IPS DF 6.9 (cell line): ENCODE measurements around the gene CADM1.

Experiments used
- DNase-seq: peaks from one replicate; pipeline ENCODE4 v3.0.0-alpha.2; 2013; ENCODE audit warnings: low read depth, low spot score
- H3K27ac ChIP-seq: one replicate; pipeline ENCODE4 v1.5.1; 2013; ENCODE audit warnings: low read length, control low read depth
- H3K27me3 ChIP-seq: 2 replicates; pipeline ENCODE4 v1.6.1; 2013; ENCODE audit warnings: mild to moderate bottlenecking, low read length; ENCODE audit not compliant: control insufficient read depth, insufficient read depth
- H3K36me3 ChIP-seq: 2 replicates; pipeline ENCODE4 v1.6.1; 2013; ENCODE audit warnings: low read length; ENCODE audit not compliant: control insufficient read depth, insufficient read depth
- H3K4me1 ChIP-seq: 2 replicates; pipeline ENCODE4 v1.6.1; 2013; ENCODE audit warnings: low read length; ENCODE audit not compliant: control insufficient read depth, insufficient read depth
- H3K4me3 ChIP-seq: 2 replicates; pipeline ENCODE4 v1.5.1; 2013; ENCODE audit warnings: mild to moderate bottlenecking, low read length
- H3K9me3 ChIP-seq: 2 replicates; pipeline ENCODE4 v1.6.1; 2013; ENCODE audit warnings: low read length, inconsistent platforms; ENCODE audit not compliant: control insufficient read depth, insufficient read depth
- WGBS: extraction: QIAGEN DNeasy Blood & Tissue Kit; methylation state at CpG from one replicate; pipeline ENCODE4 v1.1.7; 2013; ENCODE audit warnings: mixed read lengths, missing lambda C conversion rate; ENCODE audit not compliant: insufficient read length, insufficient coverage; 5-methylcytosine and 5-hydroxymethylcytosine counted together

The CADM1 gene

DNA sequence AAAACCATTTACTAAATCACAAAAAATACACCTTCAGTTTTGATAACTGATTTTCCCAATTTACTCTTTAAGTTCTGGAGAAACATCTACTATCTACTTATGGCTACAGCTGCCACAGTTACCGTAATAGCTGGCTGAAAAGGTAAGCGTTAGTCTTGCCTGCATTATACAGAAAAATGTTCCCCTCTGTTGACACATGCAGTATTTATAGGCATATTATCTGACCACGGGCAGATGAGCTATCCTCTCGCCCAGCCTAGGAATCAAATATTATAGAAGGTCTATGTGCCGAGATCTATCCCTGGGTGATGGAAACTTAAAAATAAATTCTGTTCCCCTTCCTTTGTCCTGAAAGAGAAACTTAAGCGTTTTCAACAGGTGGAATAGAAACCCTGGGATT lies 283.8 kb downstream of the CADM1 start:
- DNase-seq = no peak
- Histone ChIP-seq H3K36me3 (no peaks in the 10 kb centered on the region), H3K4me1 (peaks cover 3% of the 10 kb centered on the region; the same call in 1 of the 2 replicates), H3K27me3 (no peaks in the 10 kb centered on the region), H3K27ac (no peak overlapping the region), H3K9me3 (no peaks in the 10 kb centered on the region), H3K4me3 (no peak overlapping the region)
- no CpG with 5 or more reads among the region's 6 CpGs for WGBS

DNA sequence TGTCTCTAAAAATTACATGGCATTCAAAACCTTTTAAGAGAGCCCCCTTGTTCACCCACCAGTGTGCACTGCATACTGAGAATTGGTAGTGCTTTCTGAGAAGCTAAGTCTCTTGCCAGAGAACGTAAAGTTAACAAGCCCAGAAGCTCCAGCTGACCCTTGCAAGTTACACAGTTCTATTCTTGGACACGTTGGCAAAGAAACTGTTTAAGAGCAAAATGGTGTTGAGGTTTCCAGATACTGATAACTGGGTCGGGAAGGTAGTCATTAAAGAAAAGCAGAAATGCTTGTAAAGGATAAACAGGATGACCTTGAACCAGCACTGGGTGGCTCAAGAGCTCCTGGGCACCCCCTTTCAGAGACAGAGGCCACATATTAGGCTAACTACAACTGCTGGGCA lies 284.8 kb downstream of the CADM1 start:
- Histone ChIP-seq H3K4me1 (peaks cover 3% of the 10 kb centered on the region; the same call in 1 of the 2 replicates), H3K36me3 (no peaks in the 10 kb centered on the region), H3K27ac (no peak overlapping the region), H3K4me3 (no peak overlapping the region), H3K9me3 (no peaks in the 10 kb centered on the region), H3K27me3 (no peaks in the 10 kb centered on the region)
- DNase-seq = no peak
- WGBS = no CpG with 5 or more reads among the region's 3 CpGs

DNA sequence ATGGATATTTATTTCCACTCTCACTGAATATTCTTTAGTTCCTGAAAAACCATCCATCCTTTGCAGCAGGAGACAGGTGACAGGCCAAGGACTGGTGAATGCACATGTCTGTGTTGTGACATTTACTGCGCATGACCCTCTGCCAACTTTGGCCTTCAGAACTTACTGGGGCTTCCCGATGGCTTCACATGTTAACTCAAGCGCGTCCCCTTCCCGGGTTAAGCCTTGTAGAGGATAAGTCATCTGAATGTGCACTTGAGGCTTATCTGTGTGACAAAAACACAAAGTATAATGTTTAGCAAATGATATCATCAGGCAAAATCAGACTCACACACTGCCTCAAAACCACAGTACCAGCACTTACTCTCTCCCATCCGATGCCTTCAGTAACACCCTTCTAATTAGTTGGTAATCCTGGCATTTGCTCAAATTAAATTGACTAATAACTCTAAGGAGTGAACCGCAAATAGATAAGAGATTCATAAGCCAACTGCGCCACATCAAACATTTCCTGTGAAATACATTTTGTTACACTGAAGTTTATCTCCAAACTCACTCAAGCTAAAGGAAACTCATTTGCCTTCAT lies 286.4 kb downstream of the CADM1 start:
- H3K9me3 ChIP-seq = no peaks in the 10 kb centered on the region
- no peak overlapping the region for H3K27ac ChIP-seq
- H3K4me1 ChIP-seq = peaks cover 3% of the 10 kb centered on the region; the same call in 1 of the 2 replicates
- H3K27me3 ChIP-seq = no peaks in the 10 kb centered on the region
- DNase-seq = no peak
- no peaks in the 10 kb centered on the region for H3K36me3 ChIP-seq
- no CpG with 5 or more reads among the region's 8 CpGs for WGBS
- no peak overlapping the region for H3K4me3 ChIP-seq

DNA sequence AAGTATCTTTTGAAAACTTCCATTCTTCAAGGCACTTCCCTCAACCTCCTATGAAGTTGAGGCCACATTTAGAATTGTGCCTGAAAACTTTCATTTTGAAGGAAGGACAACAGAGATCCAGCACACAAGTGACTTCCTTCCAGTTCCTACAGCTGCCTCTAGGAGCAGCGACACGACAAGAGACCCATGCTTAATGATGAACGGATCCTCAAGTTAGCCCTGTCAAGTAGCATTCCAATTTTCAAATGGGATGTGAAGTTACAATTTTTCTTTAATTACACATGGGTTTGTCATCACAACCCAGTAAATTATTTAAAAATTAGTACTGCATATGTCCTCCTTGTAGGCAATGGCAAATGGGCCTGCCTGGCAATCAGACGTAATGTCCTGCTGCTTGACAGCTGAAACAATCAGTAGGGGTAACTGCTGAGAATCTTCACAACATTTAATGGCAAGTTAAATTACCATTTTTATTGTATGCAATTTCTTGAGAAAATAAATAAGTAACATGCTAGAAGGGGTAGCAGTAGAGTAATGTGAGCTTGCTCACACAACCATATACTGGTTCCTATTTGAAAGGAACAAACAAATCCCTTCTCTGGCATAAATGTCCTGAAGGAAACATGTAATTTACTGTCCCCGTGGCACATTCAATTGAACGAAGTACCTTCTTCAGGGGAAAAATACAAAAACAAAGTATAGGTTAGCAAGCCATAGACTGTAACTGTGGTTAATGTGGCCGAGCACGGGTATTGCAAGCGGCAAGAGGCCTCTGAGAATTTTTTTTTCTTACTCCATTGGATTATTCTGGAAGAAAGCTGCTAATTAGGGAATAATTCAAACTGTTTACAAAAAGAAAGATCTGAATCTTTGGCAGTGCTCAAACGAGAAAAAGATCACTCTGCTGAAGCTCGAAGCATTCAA lies 288.3 kb downstream of the CADM1 start:
- DNase-seq = no peak
- no peaks in the 10 kb centered on the region for H3K4me1 ChIP-seq
- no peaks in the 10 kb centered on the region for H3K27me3 ChIP-seq
- no CpG with 5 or more reads among the region's 11 CpGs for WGBS
- H3K4me3 ChIP-seq = no peak overlapping the region
- no peaks in the 10 kb centered on the region for H3K9me3 ChIP-seq
- H3K36me3 ChIP-seq = no peaks in the 10 kb centered on the region
- no peak overlapping the region for H3K27ac ChIP-seq

DNA sequence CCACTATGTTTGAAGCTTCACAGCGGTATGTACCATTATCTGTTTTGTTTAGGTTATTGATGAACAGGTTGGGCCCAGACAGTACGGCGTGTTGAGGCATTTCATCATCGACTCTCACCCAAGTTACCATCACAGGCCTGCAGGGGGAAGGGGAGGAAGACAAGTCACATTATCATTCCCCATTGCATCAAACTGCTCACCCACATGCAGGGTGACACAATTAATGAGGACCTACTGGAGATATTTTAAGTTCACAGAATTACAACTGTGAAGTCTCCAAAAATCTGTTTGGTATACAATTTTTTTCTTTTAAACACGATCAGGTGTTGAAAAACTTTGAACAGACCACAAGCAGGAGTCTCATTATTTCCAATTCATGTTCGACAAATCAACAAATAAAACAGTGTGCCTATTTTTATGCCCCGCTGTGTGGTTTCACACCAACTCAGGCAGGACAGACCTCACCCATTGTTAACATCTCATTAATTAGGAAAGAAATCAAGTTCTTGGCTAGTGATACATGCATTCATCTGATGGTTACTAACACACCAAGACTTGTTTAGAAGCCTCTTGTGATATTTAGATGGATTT lies 289.5 kb downstream of the CADM1 start:
- no peak for DNase-seq
- no CpG with 5 or more reads among the region's 7 CpGs for WGBS
- H3K4me3 ChIP-seq = no peak overlapping the region
- H3K27me3 ChIP-seq = no peaks in the 10 kb centered on the region
- H3K27ac ChIP-seq = no peak overlapping the region
- no peaks in the 10 kb centered on the region for H3K4me1 ChIP-seq
- no peaks in the 10 kb centered on the region for H3K36me3 ChIP-seq
- no peaks in the 10 kb centered on the region for H3K9me3 ChIP-seq

DNA sequence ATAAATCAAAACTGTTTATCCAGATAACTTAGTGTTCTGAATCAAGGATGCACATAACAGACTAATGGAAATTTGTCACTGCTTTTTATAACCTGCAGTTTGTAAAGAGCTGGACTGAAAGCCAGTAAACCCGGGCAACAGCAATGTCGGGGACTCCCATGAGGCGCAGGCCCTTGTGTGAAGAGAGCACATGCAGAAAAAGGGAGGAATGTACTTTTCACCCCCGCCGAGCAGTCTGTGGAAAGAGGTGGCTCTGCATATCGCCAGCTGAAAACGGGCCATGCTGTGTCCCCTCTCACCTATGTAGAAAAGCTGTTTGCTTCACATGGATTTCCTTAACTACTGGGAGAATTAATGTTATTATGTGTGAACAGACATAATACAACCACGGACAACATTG lies 291.2 kb downstream of the CADM1 start:
- no peak for DNase-seq
- WGBS = no CpG with 5 or more reads among the region's 8 CpGs
- no peaks in the 10 kb centered on the region for H3K9me3 ChIP-seq
- no peaks in the 10 kb centered on the region for H3K27me3 ChIP-seq
- no peak overlapping the region for H3K27ac ChIP-seq
- no peaks in the 10 kb centered on the region for H3K4me1 ChIP-seq
- no peaks in the 10 kb centered on the region for H3K36me3 ChIP-seq
- H3K4me3 ChIP-seq = no peak overlapping the region

DNA sequence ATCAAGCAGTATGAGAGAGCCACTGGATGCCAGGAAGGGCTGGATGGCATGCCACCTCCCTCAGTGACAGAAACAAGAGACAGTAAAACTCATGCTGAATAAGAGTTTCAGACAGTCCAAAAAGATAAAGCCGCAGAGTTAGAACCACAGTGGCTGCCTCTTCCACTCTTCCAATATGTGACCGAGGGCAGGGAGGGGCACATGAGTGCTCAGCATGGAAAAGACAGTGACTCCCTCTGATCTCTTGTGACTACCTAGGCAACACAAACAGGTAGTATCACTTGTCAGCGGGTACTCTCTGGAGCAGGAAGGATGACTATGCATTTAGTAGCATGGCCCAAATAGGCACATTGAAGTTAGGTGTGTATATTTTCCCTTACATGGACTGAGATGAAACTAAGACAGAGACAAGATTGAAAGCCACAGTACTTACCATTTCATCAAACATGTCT lies 295.4 kb downstream of the CADM1 start:
- Histone ChIP-seq H3K27ac (no peak overlapping the region), H3K4me1 (no peaks in the 10 kb centered on the region), H3K27me3 (no peaks in the 10 kb centered on the region), H3K9me3 (no peaks in the 10 kb centered on the region), H3K4me3 (no peak overlapping the region), H3K36me3 (no peaks in the 10 kb centered on the region)
- no peak for DNase-seq
- WGBS = no CpG with 5 or more reads among the region's 3 CpGs

DNA sequence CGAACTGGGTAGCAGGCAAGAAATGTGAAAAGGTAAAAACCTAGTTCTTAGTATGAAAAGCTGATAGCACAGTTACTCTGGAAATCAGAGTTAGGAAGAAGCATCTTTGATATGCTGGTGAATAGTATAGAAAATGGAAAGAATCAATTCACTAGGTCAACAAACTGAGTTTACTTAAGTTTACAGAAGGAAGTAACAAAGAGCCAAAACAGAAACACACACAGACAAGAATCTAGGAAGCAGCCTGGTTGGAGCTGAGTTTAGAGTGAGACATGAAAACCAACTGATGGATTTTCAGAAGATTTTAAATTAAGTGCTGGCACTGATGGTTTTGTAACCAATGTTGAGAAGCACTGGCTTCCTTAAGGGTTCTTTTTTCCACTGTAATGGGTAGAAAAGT lies 296.3 kb downstream of the CADM1 start:
- Histone ChIP-seq H3K27ac (no peak overlapping the region), H3K9me3 (no peaks in the 10 kb centered on the region), H3K36me3 (no peaks in the 10 kb centered on the region), H3K4me1 (no peaks in the 10 kb centered on the region), H3K27me3 (no peaks in the 10 kb centered on the region), H3K4me3 (no peak overlapping the region)
- no peak for DNase-seq
- WGBS = no CpG with 5 or more reads among the region's 1 CpG

DNA sequence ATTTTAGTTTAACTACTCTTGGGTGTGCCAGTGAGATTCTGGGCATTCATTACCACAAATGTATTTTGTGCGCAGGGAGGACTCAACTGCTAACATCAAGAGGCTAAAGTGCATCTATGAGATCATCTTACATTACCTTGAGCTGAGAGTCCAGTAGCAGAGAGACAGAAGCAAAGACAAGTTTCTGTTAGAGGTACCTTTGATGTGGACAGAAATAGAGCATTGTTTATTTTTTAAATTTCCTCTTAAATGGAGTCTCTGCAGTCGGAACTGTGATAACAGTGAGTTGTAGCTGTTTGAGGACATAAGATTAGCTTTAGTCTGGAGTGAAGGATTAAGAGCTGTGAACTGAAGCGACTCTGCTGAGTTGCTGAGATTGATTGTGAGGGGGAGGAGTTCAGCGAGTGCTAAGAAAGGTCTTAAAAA lies 297.0 kb downstream of the CADM1 start:
- Histone ChIP-seq H3K4me1 (no peaks in the 10 kb centered on the region), H3K9me3 (no peaks in the 10 kb centered on the region), H3K4me3 (no peak overlapping the region), H3K36me3 (no peaks in the 10 kb centered on the region), H3K27me3 (no peaks in the 10 kb centered on the region), H3K27ac (no peak overlapping the region)
- no peak for DNase-seq
- no CpG with 5 or more reads among the region's 4 CpGs for WGBS

DNA sequence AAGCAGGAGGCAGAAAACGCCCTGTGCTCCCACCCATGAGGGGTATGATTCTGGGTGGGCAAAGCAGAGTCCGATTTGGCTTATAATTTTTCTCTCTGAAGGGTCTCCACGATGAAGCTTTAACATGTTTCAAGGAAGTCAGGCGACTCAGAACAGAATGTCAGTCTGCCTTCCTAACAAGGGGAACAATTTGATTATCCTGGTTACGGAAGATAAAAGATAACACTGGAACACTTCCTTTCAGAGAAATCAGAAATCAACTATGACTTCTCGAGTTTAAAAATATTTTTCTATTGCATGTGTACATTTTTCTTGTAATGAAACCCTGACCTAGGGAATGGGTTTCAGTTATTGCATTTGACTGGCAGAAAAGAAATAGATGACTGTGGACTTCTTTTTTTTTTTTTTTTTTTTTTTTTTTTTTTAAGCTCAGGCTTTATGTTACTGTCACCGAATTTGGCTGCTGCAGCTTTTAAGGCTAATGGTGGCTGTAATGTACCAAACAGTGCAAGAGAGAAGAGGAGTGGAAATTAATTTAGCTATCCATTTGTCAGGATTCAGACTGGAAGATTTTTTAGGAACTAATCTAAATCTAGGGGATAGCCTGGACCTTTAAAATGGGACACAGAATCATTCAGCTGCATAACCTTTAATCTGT lies 297.7 kb downstream of the CADM1 start:
- Histone ChIP-seq H3K27ac (no peak overlapping the region), H3K36me3 (no peaks in the 10 kb centered on the region), H3K4me3 (no peak overlapping the region), H3K9me3 (no peaks in the 10 kb centered on the region), H3K27me3 (no peaks in the 10 kb centered on the region), H3K4me1 (no peaks in the 10 kb centered on the region)
- no CpG with 5 or more reads among the region's 7 CpGs for whole genome bisulfite sequencing
- no peak for DNase-seq
